Choroid plexus epithelial cell (primary cell): ENCODE measurements around the gene ARSB.

Source experiments
- DNase-seq: peaks from one replicate; pipeline ENCODE4 v3.0.0-alpha.2; 2010; ENCODE audit warnings: low read depth
- H3K4me3 ChIP-seq: 2 replicates; pipeline ENCODE4 v1.5.1; 2011; ENCODE audit warnings: low read depth, mild to moderate bottlenecking, control low read depth, low read length, moderate library complexity
- TF ChIP-seq, protein P1 (sequence below): conservative IDR thresholded peaks from 2 replicates; pipeline ENCODE4 v1.5.1; 2011; ENCODE audit warnings: low read depth, mild to moderate bottlenecking, control low read depth, inconsistent platforms, low read length, moderate library complexity

ARSB gene

DNA sequence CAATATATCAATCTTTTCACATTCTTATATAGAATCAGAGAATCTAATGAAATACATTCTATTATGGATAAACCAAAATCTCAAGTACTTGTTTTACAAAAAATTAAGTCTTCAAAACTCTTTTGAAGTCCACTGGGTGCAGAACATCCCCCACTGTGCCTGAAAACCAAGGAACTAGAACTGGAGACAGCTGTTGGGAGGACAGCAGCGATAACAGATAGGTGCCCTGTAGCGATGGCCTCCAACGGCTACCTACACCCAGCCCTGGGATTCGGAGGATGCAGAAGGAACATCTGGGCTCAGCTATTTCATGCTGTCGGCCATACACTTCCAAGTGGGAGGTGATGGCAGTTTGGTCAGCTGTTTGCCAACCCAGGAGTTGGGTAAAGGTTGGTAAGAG lies 207.2 kb downstream of the ARSB start:
- no peak overlapping the region for H3K4me3 ChIP-seq
- TF ChIP-seq, protein P1, sequence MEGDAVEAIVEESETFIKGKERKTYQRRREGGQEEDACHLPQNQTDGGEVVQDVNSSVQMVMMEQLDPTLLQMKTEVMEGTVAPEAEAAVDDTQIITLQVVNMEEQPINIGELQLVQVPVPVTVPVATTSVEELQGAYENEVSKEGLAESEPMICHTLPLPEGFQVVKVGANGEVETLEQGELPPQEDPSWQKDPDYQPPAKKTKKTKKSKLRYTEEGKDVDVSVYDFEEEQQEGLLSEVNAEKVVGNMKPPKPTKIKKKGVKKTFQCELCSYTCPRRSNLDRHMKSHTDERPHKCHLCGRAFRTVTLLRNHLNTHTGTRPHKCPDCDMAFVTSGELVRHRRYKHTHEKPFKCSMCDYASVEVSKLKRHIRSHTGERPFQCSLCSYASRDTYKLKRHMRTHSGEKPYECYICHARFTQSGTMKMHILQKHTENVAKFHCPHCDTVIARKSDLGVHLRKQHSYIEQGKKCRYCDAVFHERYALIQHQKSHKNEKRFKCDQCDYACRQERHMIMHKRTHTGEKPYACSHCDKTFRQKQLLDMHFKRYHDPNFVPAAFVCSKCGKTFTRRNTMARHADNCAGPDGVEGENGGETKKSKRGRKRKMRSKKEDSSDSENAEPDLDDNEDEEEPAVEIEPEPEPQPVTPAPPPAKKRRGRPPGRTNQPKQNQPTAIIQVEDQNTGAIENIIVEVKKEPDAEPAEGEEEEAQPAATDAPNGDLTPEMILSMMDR: no peak
- no peak for DNase-seq

- TF ChIP-seq, protein P1: no peak
- H3K4me3 ChIP-seq: no peak overlapping the region
- no peak for DNase-seq
These were observed 208.5 kb downstream of the ARSB start for GRCh38 chr5:78776637-78777036.

DNA sequence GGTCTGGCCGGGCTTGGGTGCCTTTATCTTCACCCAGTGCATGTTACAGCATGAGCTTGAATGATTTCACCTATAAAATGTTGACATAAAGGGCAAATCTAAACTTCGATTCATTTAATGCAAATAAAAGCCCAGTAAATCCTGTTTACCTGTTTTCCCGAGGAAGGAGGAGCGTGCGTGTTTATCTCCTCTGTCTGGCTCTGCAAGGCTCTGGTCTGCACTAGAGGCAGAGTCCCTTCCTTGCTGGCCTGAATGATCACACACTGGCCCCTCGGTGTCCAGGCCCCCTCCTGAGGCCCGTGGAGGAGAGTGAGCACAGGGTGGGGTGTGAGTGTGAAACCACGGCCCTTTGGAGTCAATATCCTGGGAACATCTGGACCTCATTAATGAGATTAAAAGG lies 211.5 kb downstream of the ARSB start:
- DNase-seq: no peak
- TF ChIP-seq, protein P1: no peak
- no peak overlapping the region for H3K4me3 ChIP-seq

DNA sequence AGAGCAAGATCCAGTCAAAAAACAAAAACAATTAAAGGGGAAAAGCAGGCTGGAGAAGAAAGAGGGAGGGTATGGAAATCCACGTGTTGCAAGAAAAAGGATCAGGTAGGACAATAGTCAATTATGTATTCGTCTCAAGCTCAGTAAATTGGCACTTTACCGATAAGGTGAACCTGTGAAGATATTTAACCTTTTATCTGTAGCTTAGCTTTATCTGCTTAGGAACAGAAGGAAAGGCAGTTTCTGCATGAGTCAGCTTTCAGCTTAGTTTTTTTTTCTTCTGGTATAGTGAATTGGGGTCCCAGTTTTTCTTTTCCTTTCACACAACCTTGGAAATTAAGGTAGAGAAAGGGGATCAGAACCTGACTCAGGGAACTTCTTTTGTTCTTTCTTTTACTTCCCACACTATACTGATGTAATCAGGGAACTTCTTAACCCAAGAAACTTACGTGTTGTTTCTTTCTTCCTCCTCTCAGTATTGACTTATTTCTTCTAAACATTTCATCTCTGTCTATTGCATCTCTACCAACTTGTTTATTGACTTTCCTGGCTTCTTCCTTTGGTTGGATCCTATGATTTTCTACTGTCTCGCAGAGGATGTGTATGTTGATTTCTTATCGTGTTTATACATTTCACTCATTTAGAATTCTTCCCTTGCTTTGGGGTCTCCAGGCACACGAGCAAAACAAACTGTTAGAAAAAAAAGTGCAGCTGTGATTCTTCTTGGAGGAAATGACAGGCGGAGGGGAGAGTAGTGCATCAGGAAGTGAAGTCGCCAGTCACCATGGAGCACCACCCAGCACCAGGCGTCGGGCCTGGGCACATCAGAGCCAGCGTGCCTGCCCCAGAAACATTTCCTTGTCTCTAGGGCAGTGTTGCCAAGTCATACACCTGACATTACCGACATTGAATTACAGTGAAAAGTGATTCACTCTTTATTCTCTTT lies 213.6 kb downstream of the ARSB start:
- no peak for DNase-seq
- no peak overlapping the region for H3K4me3 ChIP-seq
- TF ChIP-seq, protein P1: no peak

DNA sequence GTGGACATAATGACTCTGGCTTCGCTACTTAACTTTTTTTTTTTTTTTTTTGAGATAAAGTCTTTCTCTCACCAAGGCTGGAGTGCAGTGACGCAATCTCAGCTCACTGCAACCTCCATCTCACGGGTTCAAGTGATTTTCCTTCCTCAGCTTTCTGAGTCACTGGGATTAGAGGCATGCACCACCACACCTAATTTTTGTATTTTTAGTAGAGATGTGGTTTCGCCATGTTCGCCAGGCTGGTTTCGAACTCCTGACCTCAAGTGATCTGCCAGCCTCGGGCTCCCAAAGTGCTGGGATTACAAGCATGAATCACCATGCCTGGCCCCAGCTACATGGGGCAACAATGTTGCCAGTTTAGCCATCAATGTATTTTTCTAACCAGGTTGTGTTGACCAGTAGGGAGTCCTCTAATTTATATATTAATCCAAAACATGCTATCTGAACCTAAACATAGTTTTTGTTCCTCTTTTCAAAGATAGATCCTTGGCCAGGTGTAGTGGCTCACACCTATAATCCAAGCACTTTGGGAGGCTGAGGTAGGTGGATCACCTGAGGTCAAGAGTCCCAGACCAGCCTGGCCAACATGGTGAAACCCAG lies 216.2 kb downstream of the ARSB start:
- DNase-seq: no peak
- TF ChIP-seq, protein P1: no peak
- H3K4me3 ChIP-seq: no peak overlapping the region

- TF ChIP-seq, protein P1: no peak
- no peak overlapping the region for H3K4me3 ChIP-seq
- DNase-seq: no peak
These were observed 218.7 kb downstream of the ARSB start for GRCh38 chr5:78766412-78766762.
